Peyer's patch (tissue), 4 donors: ENCODE data around the gene THBD.

ENCODE experiments used
- POLR2A ChIP-seq, 2 donors: fragments of 450-650 bp; IDR thresholded peaks; one replicate each; pipeline ENCODE4 v1.5.1; 2017; ENCODE audit warnings: antibody characterized with exemption in 2 of 2, mild to moderate bottlenecking in 2 of 2, moderate library complexity in 2 of 2
- TF ChIP-seq, protein P1 (sequence below), 6 experiments: fragments of 450-650 bp in 4 of 6; fragments of 200-600 bp in 2 of 6; sonication (generic) in 1 of 6; IDR thresholded peaks; one replicate each; pipeline ENCODE4 v1.5.1; 2017 to 2019; ENCODE audit warnings: antibody characterized with exemption in 6 of 6, mild to moderate bottlenecking in 3 of 6, moderate library complexity in 1 of 6

DNA sequence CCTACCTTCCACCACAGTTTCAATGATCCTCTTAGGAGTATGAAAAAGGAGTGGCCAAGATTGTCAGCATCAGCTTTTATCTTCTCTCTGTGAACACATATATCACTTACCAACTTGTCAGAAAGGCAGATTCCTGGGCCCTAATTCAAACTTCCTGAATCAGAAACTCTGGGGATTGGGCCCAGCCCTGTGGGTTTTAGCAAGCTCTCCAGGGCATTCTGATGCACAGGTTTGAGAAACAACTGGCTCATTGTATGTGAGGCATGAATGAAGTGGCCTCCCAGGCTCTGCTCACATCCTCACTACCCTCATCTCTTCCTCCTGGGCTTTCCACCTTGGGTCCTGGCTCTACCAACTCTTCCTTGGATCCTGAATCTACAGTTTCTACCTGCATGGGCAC, 13.2 kb upstream of the THBD start:
- TF ChIP-seq, protein P1, sequence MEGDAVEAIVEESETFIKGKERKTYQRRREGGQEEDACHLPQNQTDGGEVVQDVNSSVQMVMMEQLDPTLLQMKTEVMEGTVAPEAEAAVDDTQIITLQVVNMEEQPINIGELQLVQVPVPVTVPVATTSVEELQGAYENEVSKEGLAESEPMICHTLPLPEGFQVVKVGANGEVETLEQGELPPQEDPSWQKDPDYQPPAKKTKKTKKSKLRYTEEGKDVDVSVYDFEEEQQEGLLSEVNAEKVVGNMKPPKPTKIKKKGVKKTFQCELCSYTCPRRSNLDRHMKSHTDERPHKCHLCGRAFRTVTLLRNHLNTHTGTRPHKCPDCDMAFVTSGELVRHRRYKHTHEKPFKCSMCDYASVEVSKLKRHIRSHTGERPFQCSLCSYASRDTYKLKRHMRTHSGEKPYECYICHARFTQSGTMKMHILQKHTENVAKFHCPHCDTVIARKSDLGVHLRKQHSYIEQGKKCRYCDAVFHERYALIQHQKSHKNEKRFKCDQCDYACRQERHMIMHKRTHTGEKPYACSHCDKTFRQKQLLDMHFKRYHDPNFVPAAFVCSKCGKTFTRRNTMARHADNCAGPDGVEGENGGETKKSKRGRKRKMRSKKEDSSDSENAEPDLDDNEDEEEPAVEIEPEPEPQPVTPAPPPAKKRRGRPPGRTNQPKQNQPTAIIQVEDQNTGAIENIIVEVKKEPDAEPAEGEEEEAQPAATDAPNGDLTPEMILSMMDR (IDR thresholded peaks at IDR 0.05) = no peak
- TF ChIP-seq POLR2A (IDR thresholded peaks at IDR 0.05) = no peak
